NCI-H226 (cell line): ENCODE measurements around the gene FRS2.
A peak's percentile ranks its signal among the peaks of the same experiment; 100 is the strongest.

Experiments
- DNase-seq: peaks from one replicate; pipeline ENCODE4 v3.0.0-alpha.2; 2015

FRS2 gene

GRCh38 chr12:69467366-69467765 is 2.8 kb upstream of the FRS2 start:
- DNase-seq = no peak

DNA sequence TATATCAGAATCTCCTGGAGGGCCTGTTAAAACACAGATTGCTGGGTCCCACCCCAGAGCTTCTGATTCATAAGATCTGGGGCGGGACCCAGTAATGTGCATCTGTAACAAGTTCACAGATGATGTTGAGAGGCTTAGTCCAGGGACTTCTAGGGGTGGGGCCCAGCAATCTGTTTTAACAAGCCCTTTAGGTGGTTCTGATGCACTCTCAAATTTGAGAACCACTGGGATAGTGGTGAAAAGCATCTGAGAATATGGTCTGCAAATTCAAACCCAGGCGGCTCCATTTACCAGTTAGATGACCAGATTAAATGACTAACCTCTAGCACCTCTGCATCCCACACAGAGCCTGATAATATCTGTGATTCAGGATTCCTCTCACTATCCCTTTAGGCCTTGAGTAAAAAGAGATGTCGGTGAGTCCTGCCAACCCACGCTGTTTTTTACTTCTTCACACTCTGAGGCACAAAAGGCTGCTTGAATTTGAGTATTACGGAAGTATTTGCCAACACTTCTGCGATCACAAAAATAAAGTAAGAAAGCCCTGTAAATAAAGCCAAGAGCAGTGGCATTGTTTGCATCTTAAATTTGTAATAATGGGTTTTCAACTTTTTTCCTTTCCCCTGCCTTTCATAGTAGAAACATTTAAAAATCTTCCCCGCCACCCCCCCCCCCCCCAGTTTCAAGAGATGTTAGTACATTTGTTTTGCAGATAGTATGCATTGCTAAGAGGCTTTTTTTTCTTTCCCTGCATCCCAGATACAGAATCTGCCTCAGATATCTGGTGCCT is 1.8 kb upstream of the FRS2 start:
- DNase-seq = peak; percentile 48

- DNase-seq = no peak
These were observed 367 bp upstream of the FRS2 start for GRCh38 chr12:69469854-69470188.

GRCh38 chr12:69471076-69471430 is 865 bp downstream of the FRS2 start:
- no peak for DNase-seq

- no peak for DNase-seq
These were observed 1.6 kb downstream of the FRS2 start for GRCh38 chr12:69471667-69472385.

- DNase-seq = no peak
These were observed 3.1 kb downstream of the FRS2 start for GRCh38 chr12:69473262-69473661.

- DNase-seq = no peak
These were observed 4.3 kb downstream of the FRS2 start for GRCh38 chr12:69474456-69474855.

DNA sequence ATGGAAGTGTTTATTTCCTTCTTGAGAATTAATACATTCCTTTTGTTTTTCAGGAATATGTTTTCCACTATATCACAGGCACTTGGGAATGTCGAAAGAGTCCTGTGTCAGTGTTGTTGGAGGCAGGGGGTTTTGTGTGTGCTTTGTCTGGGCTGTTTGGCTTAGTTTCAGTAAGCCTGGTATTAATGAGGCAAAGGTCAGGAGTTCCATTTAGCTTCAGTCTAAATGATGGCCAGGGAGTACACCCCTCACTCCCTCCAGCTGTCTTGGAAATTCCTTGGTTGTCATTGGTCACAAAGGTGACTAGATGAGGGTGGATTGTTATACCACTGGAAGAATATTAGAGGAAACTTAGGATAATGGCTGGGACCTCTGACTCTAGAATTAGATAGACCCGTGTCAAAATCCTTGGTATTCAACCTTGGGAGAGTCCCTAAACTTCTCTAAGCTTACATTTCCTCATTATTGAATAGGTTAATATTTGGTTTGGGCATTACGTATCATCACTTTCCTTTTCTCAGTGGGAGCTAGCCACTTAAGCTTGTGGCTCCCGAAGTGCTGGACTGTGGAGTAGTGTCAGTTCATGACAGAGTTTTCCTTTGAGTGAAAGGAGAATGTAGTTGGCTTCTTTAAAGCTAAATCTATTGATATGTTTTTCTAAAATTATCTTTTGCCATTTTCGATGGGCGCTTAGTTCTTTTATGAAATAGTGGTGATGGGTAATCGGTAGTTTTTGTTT is 5.2 kb downstream of the FRS2 start:
- peak; percentile 51 for DNase-seq

DNA sequence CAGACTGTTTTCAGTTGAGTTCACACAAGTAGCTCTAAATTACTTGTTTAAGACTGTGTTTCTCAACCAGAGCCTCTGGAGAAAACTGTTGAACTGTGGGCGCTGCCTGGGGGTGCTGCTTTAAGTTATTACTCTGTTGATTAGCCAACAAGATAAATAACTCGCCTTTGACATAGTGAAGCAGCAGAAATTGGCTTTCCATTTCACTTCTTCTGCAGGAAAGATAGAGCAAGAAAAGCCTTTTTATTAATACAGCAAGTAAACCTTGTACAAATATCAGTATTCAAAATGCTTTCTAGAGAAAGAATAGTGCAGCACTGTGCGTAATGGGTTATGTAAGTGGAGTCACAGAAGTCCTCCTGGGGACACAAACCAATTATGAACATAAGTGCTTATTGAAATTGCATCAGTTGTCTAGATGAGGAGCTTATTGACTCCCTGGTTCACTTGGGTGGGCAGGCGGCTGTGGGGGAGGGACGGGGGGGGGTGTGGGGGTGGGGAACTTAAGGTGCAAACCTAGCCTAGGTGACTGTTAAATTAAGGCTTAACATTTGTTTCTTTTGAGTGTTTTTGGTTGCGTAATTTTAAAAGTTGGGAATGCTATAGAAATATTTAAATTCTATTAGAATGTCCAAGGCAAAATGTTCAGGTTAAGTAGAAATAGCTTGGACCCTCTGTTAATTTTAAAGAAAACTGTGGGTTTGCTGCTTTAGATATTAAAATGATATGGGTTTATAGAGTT is 6.3 kb downstream of the FRS2 start:
- peak; percentile 40 for DNase-seq

DNA sequence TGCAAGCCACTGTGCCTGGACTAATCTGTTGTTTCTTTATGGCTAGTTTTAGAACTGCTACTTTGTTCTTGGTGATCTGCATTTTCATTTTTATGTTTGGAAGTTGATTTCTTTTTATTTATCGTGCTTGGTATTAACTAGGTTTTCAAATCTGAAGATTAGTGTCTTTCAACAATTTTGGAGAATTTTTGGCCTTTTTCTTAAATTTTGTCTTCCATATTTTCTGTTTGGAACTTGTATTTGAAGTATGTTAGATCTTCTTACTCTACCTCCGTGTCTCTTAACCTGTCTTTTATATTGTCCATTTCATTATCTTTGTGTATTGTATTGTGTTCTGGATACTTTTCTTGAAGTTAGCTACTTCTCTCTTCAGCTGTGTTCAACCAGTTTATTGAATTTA is 9.5 kb downstream of the FRS2 start:
- DNase-seq = no peak

- no peak for DNase-seq
These were observed 10.5 kb downstream of the FRS2 start for GRCh38 chr12:69480698-69481097.

DNA sequence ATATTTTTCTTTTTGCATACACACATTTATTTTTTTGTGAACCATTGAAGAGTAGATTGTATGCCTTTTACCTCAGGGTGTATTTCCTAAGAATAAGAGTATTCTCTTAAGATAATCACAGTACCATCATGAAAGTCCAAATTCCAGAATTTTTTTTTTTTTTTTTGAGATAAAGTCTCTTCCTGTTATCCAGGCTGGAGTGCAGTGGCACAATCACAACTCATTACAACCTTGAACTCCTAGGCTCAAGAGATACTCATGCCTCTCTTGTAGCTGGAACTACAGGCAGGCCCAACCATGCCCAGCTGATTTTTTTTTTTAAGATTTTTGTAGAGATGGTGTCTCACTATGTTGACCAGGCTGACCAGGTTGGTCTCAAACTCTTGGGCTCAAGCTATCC is 10.9 kb downstream of the FRS2 start:
- peak; percentile 23 for DNase-seq

GRCh38 chr12:69483700-69484099 is 13.5 kb downstream of the FRS2 start:
- DNase-seq = no peak

GRCh38 chr12:69484428-69484827 is 14.2 kb downstream of the FRS2 start:
- DNase-seq = peak; percentile 88

- DNase-seq = peak; percentile 26
These were observed 20.9 kb downstream of the FRS2 start for GRCh38 chr12:69490920-69491643.

- no peak for DNase-seq
These were observed 22.6 kb downstream of the FRS2 start for GRCh38 chr12:69492739-69493138.

DNA sequence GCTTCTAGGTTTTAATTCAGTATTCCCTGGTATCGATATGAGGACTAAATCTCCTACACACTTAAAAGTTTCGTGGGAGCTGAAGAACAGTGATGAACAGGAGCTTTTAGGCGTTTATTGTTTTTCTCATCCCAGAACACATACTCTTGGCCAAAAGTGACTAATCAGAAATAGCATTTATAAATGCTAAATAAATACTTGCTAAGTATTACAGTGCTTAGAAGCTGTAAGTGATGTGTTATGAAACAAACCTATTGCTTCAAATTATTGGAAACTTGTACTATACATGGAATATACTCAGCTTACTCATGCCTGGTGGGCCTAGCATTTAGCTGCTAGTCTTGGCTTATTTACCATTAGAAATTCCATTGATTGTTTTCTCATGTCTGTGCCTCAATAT is 24.9 kb downstream of the FRS2 start:
- DNase-seq = no peak

DNA sequence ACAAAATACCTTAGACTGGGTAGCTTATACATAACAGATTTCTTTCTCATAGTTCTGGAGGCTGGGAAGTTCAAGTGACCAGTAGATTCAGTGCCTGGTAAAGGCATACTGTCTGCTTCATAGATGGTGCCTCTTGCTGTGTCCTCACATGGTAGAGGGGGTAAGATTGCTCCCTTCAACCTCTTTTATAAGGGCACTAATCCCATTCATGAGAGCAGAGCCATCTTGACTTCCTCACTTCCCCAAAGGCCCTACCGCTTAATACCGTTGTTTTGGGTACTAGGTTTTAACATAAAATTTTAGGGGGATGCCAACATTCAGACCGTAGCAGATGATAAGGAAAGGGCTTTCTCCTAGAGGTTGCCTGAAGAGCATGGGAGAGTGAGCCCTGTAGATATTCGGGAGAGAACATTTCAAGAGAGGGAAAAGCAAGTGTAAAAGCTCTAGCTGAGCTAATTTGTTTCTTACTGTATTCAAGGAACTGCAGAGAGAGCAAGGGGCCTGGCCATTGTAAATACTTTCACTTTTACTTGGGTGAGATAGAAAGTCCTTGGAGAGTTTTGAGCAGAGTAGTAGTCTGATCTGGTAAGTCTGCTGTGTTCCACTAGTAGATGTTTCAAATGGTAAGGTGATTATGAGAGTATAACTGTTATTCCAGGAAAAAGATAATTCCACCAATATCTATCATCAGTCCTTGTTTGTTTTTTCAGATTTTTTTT is 27.3 kb downstream of the FRS2 start:
- no peak for DNase-seq

DNA sequence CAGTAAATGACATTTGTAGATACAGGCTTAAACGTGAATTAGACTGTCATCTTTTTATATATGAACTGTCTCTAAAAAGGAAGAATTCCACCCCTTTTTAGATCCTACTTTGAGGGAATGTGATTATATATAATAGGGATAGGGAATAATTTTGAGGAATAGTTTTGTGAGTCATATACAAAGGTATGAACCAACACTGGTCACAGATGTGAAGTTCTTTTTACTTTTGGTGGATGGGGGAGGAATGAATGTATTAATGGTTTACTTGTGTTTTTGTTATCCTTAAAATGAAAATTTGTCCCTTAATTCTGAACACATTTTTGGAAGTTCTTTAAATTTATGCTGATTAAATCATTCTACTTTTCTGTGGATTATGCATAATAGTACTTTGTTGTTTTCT is 30.4 kb downstream of the FRS2 start:
- peak; percentile 49 for DNase-seq

DNA sequence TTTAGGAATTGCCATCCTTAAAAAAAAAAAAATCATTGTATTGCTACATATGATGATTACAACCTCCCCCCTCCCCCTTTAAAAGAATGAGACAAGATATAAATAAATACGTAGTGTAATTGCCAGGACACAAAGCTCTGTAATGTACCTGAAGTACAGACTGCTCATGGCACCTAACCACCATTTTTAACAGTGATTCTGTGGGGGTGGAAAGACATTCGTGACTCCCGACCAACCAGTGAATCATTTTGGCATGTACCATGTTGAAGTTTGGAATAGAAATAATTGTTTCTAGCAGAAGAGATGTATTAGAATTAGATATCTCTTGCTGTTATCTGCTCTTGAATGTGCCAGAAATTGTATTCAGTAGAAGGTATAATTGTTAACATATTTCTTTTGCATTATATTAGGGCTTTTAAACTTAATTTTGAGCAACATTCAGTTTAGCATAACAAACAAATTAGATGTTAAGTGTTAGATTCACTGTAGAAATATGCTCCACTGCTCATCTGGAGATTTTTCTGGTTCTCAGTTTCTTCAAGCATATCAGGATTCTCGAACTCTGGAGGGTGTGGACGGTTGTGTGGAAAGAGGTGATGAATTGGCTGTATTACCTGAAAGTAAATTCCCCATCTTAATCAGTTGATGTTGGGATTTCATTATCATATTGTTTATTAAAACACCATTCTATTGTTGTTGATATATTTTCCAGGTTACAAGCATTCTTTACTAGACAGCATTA is 31.1 kb downstream of the FRS2 start:
- DNase-seq = peak; percentile 74
